Fibroblast of skin of right quadriceps (primary cell): Measurements from ENCODE around the gene SPRY4.
"Not testable (repeated sequence)": the region's sequence is repeated elsewhere in the genome, so short reads cannot be mapped to it uniquely, and the experiment has no call there.

Experiments used
- DNase-seq: peaks from one replicate; pipeline ENCODE4 v3.0.0-alpha.2; 2013

Gene SPRY4

DNA sequence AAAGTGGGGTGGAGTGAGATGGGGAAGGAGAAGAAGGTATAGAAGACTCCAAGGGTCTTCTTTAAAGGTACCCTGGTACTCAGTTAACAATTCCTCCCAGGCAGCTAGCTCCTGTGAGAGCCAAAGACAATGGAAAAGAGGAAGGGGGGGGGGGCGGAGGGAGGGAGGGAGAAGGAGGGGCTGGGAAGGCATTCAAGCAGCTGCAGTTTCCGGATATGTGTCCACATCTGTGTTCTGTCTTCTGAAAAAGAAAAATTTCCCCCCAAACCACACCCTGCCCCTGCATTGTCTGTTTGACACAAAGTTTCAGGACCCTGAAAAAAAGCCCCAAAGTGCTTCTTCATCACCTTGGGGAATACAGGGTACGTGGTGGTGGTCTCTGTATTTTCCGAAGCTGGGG lies 11.1 kb downstream of the SPRY4 start:
- DNase-seq: no peak

DNA sequence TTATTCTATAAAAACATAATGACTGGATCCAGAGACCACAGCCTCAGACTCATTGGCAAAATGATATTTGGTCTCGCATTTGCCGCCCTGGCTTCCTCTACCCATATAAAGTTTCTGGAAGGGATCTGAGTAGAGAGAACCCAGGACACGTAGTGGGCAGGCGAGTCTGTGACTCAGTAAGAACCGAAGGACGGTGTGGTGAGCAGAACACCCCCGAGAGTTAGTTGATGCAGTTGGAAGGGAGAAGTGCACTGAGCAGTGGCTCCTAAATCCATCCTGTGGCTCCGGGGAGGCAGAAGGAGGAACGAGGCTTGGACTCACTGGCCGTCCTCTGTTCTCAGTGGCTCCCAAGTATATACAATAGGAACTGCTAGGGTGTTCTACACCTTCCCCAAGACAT lies 11.5 kb downstream of the SPRY4 start:
- DNase-seq: no peak

DNA sequence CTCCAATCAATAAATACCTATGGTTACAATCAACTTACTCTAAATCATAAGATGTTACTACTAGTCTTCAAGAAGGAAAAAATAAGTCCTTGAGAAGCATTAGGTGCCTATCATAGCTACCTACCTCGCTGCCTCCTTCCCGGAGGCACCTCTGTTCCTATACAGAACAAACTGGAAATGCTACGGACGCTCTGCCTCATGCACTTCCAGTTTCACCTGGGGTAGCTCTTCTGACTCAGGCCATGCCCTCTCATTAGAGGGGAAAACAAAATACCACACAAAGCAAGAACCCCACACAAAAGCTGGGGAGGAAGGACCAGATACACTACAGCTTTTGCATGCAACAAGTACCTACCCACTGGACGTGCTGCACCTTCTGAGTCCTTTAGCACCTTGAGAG lies 12.4 kb downstream of the SPRY4 start:
- no peak for DNase-seq

DNA sequence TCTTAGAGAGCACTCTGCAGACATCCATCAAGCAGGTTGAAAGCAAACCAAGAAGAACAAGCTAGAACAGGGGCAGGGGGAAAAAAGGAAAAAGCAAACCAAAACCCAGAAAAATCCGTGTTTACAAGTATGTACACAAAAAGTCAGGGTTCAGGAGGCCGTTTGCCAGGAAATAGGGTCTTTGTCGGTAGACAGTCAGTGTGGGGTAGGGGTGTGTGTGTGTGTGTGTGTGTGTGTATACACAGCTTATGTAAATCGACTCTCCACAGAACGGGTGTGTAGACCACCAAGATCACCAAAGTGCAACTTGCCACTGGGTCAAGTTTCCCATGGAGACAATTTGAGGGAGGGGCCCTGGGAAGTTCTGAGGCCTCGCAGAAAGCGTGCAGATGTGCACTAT lies 13.1 kb downstream of the SPRY4 start:
- DNase-seq: no peak

DNA sequence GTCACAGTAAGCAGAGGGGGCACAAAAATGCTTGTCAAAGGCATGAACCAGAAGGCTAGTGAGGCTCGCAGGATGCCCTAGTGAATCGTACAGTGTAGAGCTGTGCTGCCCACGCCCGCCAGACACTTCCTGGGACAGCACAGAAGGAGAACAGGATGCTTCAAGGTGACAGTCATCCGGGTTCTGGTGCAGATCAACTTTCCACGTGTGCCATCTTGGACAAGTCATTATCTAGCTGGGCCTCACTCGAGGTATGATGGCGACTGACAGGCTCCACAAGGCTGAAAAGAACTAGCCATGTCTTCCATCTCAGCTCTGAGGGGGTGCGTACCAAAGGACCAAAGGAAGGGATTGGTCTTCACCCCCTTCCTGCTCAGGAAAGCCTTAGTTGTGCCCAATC lies 14.0 kb downstream of the SPRY4 start:
- no peak for DNase-seq

DNA sequence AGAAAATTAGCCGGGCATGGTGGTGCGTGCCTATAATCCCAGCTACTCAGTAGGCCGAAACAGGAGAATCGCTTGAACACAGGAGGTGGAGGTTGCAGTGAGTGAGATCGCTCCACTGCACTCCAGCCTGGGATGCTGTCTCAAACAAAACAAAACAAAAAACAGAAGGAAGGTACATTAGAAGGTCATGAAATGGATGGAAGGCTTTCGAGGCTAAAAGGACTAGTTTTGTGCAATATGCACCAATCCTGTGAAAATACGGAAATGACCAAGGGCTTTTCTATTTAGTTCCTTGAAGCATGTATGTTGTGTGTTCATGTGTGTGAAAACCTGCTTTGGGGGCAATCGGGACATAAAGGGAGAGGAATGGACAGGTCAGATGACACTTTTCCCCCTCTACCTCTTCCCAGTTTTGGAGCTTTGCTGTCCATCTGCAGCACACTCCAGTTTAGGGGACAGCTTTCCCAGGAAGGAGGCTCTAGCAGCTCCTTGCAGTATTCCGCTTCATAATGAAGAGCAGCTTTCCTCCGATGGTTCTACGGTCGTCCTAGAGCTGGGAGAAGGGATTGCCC lies 15.0 kb downstream of the SPRY4 start:
- no peak for DNase-seq

DNA sequence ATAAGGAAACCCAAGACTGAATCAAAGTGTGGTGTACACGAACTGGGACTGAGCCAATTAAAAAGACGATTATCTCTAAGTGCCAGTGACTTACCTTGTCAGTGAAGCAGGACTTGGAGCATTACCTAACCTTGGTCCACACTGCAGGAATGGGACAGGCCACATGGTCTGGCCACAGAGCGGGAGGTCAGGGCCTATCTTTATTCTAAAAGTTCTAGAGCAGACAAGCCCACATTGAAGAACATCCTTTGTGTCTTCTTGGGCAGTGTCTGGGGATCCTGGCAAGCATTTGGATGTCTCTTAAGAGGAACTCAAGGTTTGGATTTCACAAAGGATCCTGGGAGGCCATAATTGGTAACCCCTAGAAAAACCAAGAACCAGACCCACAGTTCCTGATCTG lies 16.5 kb downstream of the SPRY4 start:
- DNase-seq: no peak

DNA sequence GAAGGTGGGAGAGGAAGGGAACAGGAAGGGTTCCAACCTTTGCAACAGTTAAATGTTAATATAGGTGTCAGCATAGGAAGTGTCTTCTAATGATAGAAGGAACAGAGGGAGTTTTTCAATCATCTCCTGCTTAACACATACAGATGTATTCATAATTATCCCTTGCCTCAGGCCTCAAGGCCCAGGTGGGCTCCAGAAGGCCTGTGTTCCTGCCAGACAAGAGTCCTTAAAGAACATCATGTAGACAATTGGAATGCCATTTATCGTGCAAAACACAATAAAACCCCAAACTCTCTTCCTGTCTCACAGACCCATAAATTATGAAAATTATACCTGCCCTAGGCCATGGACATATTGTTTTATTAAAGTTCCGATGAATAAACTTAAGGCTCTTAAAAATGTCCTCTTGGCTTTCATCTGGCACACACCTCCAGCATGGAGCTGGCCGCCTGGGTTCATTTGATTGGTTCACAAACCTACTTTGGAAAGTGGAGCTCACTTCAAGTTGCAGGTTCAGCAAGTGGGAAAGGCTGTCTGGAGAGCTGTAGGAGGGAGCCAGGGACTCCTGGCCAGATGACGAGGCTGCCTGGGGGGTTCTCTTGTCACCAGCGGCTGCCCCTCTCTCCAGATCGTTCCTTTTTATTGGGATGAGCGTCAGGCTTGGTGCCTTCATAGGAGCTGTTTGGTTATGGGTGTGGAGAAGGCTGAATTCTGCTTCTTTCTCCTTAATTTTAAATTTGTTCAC lies 17.5 kb downstream of the SPRY4 start:
- DNase-seq: no peak

DNA sequence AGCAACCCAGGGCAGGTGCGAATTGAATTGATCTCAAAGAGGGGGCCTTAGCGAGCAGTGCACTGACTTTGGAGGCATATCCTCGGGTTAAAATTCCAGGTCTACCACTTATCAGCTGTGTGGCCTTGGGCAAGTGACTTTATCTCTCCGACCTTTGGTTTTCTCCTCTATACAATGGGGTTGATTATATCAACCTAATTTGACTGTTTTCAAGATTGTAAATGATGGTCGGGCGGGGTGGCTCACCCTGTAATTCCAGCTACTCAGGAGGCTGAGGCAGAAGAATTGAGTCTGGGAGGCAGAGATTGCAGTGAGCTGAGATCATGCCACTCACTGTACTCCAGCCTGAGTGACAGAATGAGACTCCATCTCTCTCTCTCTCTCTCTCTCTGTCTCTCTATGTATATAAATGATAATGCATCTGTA lies 18.7 kb downstream of the SPRY4 start:
- no peak for DNase-seq

DNA sequence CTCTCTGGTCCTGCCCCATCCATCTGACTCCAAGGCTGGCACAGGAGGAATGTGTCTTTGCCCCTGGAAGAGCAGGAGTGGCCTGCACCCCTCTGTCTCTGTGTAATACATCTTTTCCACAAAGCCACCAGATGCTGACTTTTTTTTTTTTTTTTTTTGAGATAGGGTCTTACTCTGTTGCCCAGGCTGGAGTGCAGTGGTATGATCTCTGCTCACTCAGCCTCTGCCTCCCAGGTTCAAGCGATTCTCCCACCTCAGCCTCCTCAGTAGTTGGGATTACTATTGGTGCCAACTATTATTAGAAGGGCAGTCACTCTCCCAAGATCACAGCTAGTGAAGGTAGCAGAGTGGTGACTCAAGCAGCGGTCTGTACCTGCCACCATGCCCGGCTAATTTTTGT lies 19.6 kb downstream of the SPRY4 start:
- no peak for DNase-seq

DNA sequence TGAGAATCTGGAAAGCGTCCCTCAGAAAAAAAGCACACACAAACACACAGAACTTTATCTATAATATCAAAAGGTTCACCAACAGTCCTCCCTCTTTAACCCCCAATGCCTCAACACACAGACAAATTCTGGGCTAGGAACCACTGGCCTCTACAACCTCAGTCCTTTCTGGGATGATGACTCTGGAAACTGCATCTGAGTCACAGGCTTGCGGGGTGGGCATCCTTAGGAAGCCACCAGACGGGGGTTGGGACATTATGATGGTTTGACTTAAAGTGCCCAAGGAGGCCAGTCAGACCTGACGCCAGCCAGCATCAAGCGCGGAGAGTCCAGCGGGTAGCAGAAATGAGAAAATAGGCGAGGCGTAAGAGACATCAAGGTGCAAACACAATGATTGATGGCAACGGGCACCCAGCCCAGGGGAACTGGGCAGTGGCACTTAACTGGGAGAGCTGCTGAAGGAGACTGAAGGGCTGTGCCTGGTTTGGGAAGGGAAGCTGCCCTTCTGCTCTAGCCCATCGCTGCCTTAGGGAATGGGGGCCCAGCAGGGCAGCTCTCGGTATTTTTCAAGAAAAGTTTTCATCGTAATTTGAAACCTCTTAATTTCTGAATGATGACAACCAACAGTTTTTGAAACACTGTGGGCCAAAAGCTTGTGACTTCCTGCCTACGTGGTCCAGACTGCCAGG lies 20.7 kb downstream of the SPRY4 start:
- DNase-seq: no peak

DNA sequence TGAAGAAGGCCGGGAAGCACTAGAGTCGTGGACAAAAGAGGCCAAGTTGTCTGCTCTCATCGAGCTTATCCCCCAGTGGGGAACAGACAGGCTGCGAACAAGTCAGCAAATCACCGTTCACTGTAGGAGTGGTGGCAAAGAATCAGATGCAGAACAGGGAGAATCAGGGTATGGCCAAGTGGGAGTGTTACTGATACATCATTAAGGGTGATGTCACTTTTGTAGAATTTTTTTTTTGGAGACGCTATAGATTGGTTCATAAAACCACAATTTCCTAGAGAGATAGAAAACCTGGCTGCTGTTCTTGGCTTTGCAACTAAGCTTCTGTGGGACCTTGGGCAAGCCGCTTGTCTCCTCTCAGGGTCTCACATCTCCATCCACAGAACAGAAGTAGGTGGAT lies 21.3 kb downstream of the SPRY4 start:
- DNase-seq: peak; percentile 60

DNA sequence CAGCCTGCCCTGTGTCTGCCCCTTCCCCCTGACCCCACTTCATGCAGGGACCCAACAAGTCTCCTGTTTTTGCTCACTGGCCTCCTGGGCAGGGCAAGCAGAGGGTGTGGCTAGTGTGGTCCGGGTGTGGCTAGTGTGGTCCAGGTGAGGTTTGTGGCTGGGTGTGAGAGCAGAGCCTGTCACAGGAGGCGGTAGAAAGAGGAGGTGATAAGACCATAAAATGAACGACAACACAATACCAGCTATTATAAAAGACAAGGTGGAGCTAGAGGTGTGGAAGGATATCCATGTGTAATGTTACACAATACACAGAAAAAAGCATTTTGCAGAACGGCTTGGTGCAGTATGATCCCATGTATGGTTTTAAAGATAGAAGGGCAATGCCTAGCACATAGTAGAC lies 23.3 kb downstream of the SPRY4 start:
- no peak for DNase-seq

DNA sequence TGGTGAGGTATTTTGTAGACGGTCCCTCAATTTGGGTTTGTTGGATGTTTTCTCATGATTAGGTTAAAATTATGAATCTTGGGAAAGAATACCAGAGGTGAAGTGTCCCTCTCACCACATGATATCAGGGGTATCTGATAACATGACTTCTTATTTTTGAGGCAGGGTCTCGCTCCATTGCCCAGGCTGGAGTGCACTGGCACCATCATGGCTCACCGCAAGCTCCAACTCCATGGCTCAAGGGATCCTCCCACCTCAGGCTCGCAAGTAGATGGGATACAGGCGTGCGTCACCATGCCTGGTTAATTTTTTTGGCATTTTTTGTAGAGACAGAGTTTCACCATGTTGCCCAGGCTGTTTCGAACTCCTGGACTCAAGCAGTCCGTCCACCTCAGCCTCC lies 24.1 kb downstream of the SPRY4 start:
- DNase-seq: no peak

DNA sequence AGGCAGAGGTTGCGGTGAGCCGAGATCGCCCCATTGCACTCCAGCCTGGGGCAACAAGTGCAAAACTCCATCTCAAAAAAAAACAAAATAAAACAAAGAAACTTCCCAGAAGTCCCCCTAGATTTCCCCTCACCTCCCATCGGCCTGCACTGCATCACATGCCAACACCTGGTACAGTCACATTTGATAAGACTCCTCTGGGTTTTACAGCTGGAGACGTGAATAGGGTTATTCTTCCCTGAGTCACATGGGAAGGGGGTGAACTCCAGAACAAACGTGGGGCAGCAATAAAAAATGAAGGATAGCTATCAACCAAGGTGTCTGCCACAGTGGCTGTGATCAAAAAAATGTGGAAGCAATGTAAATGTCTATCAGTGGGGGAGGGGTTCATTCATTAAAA lies 26.0 kb downstream of the SPRY4 start:
- no peak for DNase-seq

DNA sequence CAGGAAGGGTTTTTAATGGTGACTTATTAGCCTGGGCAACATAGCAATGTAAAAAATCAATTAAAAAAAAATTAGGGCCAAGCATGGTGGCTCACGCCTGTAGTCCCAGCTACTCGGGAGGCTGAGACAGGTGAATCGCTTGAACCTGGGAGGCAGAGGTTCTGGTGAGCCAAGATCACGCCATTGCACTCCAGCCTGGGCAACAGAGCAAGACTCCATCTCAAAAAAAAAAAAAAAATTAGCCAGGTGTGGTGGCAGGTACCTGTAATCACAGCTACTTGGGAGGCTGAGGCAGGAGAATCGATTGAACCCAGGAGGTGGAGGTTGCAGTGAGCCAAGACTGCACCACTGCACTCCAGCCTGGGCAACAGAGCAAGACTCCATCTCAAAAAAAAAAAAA lies 27.0 kb downstream of the SPRY4 start:
- not testable (repeated sequence) for DNase-seq

DNA sequence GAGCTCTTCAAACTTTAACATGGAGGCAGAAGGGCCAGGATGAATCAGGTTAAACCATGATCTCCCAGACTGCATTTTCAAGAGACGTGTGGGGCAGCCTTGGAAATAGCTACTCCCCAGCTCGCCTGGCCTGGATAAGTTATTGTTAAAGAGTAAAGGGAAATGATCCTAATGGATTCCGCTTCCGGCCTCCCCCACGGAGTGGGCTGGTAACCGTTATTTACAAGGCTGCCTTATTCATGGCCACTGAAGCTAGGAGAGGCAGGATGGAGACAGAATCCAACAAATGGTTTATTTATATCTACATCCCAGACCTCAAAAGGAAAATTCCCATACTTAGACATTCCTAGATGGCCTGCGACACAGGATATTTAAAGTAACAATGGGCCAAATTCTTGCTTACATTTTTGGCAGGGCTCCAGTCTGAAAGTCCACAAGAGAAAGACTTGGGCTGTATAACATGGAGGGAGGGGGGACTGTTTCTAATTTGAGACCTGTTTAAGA lies 27.9 kb downstream of the SPRY4 start:
- peak; percentile 96 for DNase-seq

DNA sequence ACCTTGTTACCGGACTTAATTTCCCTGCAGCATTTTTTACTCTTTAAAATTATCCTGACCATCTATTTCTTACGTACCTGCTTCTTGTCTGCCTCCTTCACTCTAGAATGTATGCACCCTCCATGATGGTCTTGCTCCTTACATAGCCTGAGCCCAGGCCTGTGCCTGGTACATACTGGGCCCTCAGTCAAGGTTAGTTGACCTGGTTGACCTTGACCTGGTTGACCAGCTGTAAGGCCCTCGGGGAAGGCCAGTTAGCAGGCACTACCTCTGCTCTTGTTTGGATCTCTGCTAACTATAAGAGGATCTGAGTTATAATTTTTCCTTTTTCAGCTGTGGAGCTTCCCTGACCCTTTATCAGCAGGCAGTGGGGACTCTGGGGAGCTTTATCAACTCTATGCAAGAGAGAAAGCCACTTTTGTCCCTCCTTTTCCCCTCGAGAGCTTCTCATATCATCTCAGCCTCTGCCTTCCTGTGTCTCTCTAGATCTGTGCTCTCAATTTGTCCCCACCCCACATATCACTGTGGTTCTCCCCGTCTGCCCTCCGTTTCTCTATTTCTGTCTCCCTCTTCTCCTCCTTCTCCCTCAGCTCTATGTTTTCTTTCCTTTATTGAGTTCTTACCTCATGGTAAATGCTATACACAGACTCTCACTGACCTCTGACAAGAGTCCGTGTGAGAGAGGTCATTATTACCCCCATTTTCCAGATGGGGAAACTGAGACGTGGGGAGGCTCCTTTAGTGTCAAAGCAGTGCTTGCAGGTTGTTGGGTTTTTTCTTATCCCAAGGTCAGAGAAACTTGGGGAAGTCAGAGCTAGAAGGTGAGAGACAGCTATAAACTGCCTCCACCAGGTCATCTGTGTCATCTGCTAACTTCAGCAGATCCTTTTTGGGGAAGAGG lies 28.6 kb downstream of the SPRY4 start:
- no peak for DNase-seq

DNA sequence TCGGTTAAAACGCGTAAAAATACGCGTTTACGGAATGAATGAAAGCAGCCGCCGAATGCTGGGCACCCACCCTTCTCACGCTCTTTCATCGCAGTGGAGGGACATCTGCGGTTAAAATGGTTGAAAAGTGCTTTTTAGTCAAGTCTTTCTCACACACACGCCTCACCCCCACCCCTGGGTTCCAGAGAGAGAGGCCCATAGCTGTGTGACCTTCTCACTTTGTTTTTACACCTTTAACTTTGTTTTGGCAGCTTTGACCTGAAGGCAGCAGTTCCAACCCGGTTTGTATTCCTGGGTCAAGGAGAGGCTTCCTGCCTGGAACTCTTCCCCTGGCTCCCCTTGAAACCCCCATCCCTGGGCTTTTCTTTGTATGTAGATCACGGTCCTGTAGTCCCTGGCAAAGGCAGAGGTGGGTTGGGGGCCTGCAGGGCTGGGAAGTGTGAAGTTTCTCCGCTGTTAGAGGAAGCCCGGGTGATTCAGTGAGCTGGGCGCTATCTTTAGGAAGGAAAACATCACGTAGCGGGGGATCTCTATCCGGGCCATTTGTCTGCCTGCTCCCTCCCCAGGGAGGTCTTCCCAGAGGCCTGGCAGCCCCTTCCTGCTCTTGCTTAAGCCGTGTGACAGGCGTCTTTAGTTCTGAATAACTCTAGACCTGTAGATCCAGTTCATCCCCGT lies 29.6 kb downstream of the SPRY4 start:
- peak; percentile 51 for DNase-seq

DNA sequence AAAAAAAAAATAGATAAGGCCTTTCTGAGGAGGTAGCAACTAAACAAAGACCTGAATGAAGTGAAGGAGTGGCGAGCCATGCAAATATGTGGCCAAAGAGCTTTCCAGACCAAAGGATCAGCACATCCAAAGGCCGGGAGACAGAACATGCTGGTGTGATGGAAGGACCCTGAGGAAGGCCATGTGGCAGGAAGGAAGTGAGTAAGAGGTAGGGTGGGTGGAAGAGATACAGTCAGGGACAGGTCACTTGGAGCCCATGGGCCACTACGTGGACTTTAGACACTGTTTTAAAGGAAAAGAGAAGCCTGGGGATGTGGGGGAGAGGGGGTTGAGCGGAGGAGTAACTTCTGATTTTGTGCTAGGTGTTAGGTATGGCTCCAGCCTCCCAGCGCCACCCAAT lies 31.3 kb downstream of the SPRY4 start:
- DNase-seq: no peak

DNA sequence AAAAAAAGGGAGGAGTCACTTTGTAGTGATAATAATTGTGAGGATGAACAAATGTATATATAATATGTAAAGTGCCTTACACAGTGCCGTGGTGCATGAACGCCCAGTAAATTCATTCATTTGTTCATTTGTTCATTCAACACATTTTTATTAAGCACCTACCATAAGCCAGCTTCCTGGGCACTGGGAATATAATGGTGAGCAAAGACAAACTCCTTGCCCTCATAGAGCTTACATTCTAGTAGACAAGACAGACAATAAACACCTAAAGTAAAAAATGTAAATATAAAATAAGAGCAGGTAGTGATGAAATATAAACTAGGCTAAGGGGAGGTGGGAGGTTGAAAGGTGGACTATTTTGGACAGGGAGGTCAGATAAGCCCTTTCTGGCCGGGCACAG lies 32.0 kb downstream of the SPRY4 start:
- no peak for DNase-seq

DNA sequence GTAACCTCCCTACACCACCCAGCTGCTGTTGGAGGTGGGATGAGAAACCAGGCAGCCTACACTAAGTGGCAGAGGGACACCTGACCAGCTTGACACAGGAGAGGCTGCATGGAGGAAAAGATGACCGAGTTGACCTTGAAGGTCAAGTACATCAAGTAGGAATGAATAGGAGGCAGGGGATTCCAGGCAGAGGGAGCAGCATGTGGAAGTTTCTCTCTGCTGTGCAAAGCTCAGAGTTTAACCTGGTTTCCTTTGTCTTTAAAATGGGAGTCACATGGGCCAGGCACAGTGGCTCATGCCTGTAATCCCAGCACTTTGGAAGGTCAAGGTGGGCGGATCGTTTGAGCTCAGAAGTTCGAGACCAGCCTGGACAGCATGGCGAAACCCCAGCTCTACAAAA lies 32.6 kb downstream of the SPRY4 start:
- DNase-seq: no peak
